Inflammatory macrophage (primary cell): ENCODE measurements around the gene MIXL1.
"Not testable (repeated sequence)": the region's sequence is repeated elsewhere in the genome, so short reads cannot be mapped to it uniquely, and the experiment has no call there.

ENCODE experiments used
- DNase-seq, 2 donors: peaks; one replicate each; pipeline ENCODE4 v3.0.0-alpha.2; 2020 to 2022

The MIXL1 gene

DNA sequence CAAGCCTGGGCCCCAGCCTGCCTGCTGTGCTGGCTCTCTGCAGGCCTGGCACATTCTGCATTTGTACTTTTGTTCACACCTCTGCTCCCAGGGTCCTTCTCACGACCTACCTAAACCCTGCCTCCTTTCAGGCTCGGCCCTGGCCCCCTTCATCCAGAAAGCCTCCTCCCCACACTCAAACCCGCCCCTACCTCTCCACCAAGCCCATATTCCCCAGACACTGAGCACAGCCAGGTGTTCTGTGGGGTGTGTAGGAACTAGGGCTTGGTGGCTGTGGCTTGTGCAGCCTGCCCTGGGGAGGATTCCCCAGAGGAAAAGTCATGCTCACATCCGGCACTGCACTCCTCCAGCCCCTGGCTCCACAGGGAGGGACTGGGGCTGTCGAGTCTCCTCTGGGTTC lies 8.2 kb upstream of the MIXL1 start:
- no peak for DNase-seq

DNA sequence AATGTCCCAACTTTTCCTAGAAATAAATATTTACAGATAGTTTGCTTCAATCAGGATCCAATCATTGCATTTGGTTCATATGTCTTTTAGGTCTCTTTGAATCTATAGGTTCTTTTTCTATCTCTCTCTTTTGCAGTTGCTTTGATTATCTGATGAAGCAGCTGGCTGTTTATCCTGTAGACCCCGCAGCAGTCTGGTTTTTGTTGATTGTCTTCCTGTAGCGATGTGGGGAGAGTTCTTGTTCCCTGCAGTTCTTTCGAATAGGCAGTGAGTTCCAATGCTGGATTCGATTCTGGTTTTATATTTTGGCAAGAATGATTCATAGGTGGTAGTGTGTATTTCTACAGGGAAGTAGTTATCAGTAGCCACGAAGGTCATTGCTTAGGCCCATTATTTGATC lies 7.4 kb upstream of the MIXL1 start:
- DNase-seq: no peak

DNA sequence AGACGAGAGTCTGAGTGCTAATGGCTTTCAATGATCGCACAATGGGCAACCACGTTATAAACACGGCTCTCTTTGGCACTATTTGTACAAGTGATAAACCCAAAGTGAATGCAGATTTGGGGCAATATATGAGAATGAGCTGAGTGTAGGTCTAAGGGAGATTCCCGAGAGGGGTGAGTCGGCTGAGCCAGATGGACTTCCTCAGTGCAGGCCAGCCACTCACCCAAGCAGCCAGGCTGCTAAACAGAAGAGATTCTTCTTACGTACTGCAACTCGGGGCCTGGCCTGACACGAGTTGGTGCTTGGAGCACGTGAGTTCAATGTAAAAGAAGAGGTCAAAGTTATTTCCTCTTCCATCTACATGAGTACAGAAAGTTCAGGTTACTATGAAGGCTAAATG lies 6.2 kb upstream of the MIXL1 start:
- no peak for DNase-seq

DNA sequence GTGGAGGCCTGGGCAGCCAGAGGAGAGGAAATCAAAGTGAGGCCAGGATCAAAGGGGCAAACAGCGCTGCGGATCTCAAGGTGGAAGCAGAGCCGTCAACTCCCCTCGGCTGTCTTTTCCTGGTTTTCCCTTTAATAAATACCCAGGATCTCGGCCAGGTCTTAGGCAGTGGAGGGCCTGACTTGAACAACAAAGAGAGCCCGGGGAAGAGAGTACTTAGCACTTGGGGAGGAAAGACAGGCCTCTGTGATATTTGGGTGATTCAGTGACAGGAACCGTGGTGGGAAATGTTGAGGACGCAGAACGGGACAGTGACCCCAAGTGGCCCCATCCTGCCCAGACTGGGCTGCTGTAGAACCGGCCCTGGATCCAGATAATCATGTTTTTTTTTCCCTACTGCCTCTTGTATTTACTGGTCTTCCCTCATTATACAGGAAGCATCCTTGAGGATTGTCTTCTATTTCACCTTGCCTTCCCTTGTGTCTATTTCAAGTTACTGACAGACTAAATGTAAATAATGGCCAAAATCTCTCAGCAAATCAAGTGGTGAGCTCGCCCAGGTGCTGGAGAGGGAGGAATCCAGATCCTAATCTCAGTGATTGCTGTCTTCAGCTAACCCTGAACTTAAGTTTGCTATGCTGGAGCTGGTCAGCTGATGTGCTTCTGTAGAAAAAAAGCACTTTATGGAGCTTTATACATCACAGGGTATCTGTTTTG lies 2.8 kb upstream of the MIXL1 start:
- DNase-seq: no peak

DNA sequence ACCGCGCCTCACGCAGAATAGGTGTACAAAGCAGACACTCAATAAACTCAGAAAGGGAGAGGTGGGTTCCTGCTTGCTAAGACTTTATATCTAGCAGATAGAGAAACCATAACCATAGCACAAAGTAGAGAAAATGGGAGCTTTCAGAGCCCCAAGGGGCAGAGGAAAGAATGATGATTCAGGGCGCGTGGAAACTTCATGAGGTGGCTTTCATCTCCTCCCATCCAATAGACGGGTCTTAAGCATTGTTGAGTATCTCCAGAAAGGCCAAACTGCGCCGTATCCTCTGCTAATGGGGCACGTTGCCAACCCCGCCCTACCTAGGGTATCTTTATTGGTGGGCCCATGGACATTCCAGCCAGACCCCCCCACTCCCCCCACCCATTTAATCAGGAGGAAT lies 778 bp upstream of the MIXL1 start:
- DNase-seq: no peak

DNA sequence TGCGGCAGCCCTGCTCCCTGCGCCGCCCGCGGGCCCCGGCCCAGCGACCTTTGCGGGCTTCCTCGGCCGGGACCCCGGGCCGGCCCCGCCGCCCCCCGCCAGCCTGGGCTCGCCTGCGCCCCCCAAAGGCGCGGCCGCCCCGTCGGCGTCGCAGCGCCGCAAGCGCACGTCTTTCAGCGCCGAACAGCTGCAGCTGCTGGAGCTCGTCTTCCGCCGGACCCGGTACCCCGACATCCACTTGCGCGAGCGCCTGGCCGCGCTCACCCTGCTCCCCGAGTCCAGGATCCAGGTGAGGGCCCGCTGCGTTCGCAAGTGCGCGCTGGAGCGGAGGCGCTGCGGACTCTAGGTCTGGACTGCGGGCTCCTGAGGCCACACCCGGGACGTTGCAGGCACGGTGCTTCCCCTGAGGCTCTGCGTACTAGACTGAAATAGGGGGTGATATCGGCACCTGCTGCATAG lies 351 bp downstream of the MIXL1 start:
- peak in 1 of 2 donors; percentile 5 for DNase-seq

DNA sequence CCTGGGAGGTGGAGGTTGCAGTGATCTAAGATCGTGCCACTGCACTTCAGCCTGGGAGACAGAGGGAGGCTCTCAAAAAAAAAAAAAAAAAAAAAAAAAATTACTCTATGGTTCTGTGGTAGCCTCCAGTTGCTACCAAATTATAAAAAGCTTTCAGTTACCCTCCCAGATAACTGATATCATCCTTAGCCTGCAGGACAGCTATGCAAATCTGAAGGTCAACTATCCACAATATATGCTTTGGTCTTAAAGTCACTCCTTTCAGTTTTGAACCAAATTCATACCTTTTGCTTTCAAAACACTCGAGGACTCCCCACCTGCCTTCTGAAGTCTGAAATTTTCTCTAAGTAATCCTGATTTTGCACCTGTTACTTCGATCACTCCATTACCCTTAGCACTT lies 3.1 kb downstream of the MIXL1 start:
- no peak for DNase-seq

DNA sequence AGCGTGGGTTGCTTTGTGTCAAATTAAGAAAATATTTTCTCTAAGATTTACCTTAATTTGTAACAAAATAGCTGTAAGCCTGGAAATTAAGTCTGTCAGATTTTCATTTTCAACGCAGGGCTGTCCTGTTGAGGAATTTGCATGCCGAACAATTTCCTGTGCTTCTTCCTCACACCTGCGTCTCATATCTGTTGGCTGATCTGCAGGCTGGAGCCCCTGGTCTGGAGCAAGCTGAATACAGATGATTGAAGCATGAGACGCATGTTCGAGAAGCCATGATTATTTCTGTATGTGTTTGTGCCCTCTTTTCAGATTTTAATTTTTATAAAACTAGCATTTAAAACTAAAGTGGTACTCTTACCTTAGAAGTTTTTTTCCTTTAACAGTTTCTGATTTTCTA lies 9.8 kb downstream of the MIXL1 start:
- DNase-seq: no peak

DNA sequence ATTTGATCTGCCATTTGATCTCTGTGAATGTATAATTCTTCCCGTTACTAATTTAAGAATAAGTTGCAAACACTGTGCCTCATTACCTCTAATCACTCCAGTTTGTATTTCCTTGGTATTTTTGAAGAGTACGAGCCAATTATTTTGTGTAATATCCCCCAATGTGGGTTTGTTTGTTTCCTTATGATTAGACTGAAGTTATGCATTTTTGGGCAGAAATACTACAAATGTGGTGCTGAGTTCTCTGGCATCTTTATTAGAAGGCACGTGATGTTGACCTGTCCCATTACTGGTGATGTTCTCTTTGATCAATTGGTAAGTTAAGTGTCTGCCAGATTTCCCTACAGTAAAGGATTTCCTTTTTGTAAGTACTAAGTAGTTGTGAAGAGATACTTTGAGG lies 10.3 kb downstream of the MIXL1 start:
- no peak for DNase-seq

- no peak for DNase-seq
These were observed 13.4 kb downstream of the MIXL1 start for GRCh38 chr1:226236826-226237225.

GRCh38 chr1:226239421-226239820 lies 16.0 kb downstream of the MIXL1 start:
- no peak for DNase-seq

- peak; percentile 5 to 60 for DNase-seq
These were observed 24.6 kb downstream of the MIXL1 start for GRCh38 chr1:226248091-226248490.

- no peak for DNase-seq
These were observed 25.3 kb downstream of the MIXL1 start for GRCh38 chr1:226248796-226249195.

DNA sequence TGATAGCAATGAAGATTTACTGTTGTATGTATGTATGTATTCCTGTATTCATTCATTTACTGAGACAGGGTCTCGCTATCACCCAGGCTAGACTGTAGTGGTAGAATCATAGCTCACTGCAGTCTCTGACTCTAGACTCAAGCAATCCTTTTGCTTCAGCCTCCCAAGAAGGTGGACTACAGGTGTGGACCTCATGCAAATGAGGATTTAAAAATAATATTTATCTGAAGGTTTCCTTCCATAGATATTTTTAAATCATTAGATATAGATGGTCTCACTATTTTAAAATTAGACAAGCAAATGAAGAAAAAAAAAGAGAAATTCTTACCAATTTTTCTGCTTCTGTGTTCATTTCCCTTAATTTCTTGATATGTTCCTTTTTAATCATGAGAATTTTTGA lies 27.0 kb downstream of the MIXL1 start:
- DNase-seq: no peak

- DNase-seq: not testable (repeated sequence)
These were observed 29.4 kb downstream of the MIXL1 start for GRCh38 chr1:226252841-226253240.

DNA sequence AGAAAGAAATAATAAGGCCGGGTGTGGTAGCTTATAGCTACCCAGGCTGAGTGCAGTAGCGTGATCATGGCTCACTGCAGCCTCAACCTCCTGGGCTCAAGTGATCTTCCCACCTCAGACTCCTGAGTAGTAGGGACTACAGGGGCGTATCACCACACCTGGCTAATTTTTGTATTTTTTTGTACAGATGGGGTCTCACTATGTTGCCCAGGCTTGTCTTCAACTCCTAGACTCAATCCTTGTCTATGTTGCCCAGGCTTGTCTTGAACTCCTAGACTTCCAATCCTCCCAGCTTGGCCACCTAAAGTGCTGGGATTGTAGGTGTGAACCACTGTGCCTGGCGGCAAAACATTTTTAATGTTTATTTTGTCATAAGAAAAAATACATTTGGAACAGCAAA lies 30.5 kb downstream of the MIXL1 start:
- no peak for DNase-seq

GRCh38 chr1:226255380-226255779 lies 31.9 kb downstream of the MIXL1 start:
- no peak for DNase-seq

GRCh38 chr1:226261818-226262217 lies 38.4 kb downstream of the MIXL1 start:
- DNase-seq: no peak

DNA sequence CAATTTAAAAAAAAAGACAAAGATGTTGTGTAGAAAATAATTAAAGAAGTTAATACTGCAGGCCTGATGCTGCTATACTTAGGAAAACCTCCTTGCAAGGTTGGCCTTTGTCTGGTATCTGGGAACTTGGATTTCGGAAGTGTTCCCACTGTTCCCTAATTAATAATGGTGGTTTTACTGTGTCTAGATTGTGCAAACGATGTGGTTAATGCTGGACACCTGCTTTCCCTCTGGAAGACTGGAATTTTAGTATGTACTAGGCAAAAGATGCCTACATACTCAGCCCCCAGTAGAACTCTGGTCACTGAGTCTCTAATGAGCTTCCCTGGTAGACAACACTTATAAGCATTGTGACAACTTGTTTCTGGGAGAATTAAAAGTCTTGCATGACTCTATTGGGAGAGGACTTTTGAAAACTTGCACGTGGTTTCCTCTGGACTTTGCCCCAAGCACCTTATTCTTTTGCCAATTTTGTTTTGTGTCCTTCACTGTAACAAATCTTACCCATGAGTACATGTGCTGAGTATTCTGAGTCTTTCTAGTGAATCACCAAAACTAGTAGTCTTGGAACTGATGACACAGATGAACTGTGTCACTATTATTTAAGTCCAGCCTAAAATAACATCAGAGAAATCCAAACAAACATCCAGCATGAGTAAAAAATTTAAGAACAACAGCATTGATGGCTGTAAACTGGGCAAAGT lies 45.1 kb downstream of the MIXL1 start:
- DNase-seq: no peak

- not testable (repeated sequence) for DNase-seq
These were observed 48.9 kb downstream of the MIXL1 start for GRCh38 chr1:226272233-226272902.

DNA sequence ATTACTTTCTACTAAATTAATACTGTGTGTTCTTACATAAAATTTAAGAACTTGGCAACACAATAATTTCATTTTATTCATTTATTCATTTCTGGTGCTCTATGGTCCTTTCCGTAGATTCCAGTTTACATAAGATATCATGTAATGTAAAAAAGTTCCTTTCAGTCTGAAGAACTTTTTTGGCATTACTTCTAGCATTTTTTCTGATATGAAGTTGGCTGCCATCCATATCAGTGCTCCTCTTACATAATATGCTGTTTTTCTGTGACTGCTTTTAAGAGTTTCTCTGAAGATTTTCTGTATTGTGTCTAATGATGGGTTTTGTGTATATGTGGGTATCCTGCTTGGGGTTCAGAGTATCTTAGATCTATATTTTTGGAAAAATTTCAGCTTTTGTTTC lies 50.7 kb downstream of the MIXL1 start:
- no peak for DNase-seq

DNA sequence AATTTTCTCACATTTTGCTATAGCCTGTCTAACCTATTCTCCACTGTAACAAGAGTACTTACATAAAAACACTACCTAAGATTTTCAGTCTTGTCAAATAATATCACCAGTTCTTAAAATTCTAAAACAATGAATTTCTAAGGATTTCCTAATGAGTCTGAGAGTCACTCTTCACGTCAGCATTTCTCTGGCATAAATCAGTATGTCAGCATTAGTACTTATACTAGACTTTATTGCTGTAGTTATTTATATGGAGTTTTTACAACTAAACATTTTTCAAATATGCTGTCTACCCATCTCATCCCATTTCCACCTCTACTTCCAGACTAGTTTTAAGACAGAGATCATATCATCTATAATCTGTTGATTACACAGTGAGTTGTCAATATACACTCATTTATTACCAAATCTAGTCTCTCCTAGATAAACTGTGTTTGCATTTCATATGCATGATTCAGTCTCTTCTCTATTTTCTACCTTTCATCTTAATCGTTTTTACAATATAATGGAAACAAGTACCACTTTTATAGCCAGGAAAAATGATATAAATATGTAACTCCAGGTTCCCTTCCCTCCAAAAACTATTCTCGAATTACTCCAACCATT lies 52.7 kb downstream of the MIXL1 start:
- no peak for DNase-seq
